SIG-M5 treated with dmso at 0.1 percent for 504 hours (cell line): ENCODE measurements around the gene WRAP53.

Experiments
- DNase-seq: peaks from one replicate; lab custom pipeline; 2025; ENCODE audit not compliant: unreplicated experiment; lab: John Stamatoyannopoulos, UW

WRAP53 gene

DNA sequence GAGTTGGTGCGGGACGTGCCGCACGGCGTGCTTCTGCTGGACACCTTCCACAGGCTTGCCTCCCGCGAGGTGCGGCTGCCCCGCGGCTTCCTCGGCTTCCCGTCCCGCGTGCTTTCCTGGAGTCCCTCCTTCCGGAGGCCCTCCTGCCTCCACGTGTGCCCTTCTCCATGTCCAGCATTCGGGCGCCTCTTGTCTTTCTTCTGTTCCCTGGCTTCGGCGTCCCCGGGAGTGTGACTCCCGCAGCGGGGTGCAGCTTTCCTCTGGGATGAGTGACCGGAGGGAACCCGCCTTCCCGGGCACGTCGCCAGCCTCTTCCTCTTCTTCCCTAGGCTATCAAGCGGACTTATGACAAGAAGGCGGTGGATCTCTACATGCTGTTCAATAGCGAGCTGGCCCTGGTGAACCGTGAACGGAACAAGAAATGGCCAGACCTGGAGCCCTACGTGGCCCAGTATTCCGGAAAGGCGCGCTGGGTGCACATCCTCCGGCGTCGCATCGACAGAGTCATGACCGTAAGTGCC lies 52.3 kb downstream of the WRAP53 start:
- DNase-seq: no peak

- no peak for DNase-seq
These were observed 54.5 kb downstream of the WRAP53 start for GRCh38 chr17:7742729-7743128.

GRCh38 chr17:7744416-7744815 lies 56.1 kb downstream of the WRAP53 start:
- DNase-seq: no peak

- peak; percentile 70 for DNase-seq
These were observed 57.6 kb downstream of the WRAP53 start for GRCh38 chr17:7745748-7746470.

DNA sequence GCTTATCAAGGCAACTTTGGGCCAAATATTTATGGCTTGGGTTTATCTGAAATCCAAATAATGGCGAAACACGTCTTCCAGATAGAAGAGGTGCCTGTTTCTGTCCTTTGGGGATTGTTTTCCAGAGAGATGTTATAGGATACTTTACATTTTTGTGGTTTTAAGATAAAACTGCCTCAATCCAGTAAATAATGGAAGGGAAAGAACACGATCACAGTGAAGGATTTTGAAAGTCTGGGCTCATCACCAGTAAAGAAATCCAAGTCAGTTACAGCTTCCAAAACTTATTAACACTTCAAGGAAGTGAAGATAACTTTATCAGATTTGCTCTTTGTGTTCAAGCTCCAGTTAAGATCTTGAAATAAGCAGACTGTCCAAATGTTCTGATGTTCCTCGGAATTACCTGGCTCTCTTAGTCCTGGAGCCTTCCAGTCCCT lies 59.4 kb downstream of the WRAP53 start:
- DNase-seq: no peak

- no peak for DNase-seq
These were observed 59.9 kb downstream of the WRAP53 start for GRCh38 chr17:7748076-7748775.

GRCh38 chr17:7750321-7750821 lies 62.1 kb downstream of the WRAP53 start:
- no peak for DNase-seq
